Tibial artery (tissue), 4 donors: ENCODE measurements around the gene UNC93A.

Experiments
- DNase-seq, 2 donors: peaks; one replicate each; pipeline ENCODE4 v3.0.0-alpha.2; 2019
- H3K27ac ChIP-seq, 2 donors: fragments of 200-600 bp; sonication (generic) in 1 of 2; 1 replicate in 1 of 2; 2 replicates in 1 of 2; pipeline ENCODE4 v1.5.1; 2018 to 2019; ENCODE audit warnings: mild to moderate bottlenecking in 1 of 2
- H3K27me3 ChIP-seq, 2 donors: fragments of 200-600 bp; sonication (generic) in 1 of 2; one replicate each; pipeline versions ENCODE4 v1.5.1 to v1.6.0; 2016 to 2019
- H3K36me3 ChIP-seq, 3 donors: fragments of 200-600 bp; sonication (generic) in 2 of 3; one replicate each; pipeline ENCODE4 v1.5.1; 2016 to 2019; ENCODE audit warnings: mild to moderate bottlenecking in 2 of 3
- H3K4me1 ChIP-seq, 4 donors: fragments of 200-600 bp; sonication (generic) in 2 of 4; 1 replicate in 3 of 4; 2 replicates in 1 of 4; pipeline ENCODE4 v1.5.1; 2016 to 2019
- H3K4me3 ChIP-seq, 2 donors: fragments of 200-600 bp; sonication (generic) in 1 of 2; 1 replicate in 1 of 2; 2 replicates in 1 of 2; pipeline ENCODE4 v1.5.1; 2018 to 2019; ENCODE audit warnings: mild to moderate bottlenecking in 2 of 2
- H3K9me3 ChIP-seq, 3 donors: fragments of 200-600 bp; sonication (generic) in 1 of 3; one replicate each; pipeline ENCODE4 v1.5.1; 2016 to 2019
- intact Hi-C: fragments of 100-400 bp; cut with DNase I; formaldehyde crosslinking; loops from one replicate; pipeline ENCODE4 v1.15.0; 2023; ENCODE audit warnings: low total_unique reads
- TF ChIP-seq, protein P1 (sequence below), 2 experiments: fragments of 200-600 bp in 1 of 2; fragments of 450-650 bp in 1 of 2; IDR thresholded peaks; one replicate each; pipeline ENCODE4 v1.5.1; 2017 to 2019; ENCODE audit warnings: antibody characterized with exemption in 2 of 2, mild to moderate bottlenecking in 1 of 2, moderate library complexity in 1 of 2

Gene UNC93A

DNA sequence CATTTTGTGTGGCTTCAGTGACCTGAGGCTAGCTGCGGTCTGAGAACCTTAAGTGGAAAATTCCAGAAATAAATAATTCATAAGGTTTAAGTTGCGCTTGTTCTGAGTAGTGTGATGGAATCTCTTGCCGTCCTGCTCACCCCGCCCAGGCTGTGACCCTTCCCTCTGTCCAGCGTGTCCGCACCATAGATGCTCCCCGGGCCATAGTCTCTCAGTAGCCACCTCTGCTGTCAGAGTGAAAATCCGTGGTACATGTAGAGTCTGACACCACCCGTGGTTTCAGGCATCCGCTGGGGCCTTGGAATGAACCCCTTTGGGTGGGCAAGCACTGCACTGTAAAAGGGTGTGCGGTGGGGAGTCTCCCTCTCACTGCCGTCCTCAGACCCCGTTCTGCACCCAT, 11.7 kb downstream of the UNC93A start:
- no peaks in the 10 kb centered on the region for H3K9me3 ChIP-seq

DNA sequence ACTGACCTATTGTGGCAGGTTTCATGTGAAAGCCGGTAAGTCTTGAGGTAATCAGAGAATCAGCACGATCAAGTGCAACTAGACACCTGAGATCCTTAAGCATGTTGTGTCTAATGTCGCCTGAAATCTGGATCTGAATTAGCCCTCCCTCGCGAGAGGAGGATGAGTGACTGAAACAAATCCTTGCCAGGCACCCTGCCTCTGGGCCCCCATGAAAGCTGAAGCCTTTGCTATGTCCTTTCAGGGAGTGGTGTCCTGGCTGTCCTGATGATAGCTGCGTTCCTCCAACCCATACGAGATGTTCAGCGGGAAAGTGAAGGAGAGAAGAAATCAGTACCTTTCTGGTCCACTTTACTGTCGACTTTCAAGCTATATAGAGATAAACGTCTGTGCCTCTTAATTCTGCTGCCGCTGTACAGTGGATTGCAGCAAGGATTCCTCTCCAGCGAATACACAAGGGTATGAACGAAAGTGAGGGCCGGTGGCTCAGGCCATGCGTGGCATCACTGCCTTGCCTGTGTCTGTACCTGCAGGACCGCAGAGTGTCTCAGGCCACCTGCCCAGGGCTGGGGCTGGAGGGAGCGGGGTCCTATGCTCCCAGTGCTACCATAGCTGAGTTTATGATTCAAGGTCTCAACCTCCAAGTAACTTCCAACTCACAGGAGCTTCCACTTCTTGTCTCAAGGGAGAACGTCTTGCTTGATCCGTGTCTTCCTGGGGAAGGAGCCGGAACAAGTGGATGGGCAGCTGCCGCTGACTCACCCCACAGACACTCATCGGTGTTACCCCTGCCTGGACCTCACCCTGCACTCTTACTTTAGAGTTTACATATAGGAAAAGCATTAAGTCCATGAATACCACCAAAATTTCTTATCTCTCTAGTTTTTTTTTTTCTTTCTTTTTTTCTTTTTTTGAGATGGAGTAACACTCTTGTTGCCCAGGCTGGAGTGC, 12.8 kb downstream of the UNC93A start:
- Histone ChIP-seq H3K36me3 (no peaks in the 10 kb centered on the region), H3K9me3 (no peaks in the 10 kb centered on the region), H3K4me1 (no peaks in the 10 kb centered on the region), H3K27ac (no peak overlapping the region), H3K4me3 (no peak overlapping the region), H3K27me3 (peaks cover 0 to 11% of the 10 kb centered on the region in 2 donors)
- TF ChIP-seq, protein P1, sequence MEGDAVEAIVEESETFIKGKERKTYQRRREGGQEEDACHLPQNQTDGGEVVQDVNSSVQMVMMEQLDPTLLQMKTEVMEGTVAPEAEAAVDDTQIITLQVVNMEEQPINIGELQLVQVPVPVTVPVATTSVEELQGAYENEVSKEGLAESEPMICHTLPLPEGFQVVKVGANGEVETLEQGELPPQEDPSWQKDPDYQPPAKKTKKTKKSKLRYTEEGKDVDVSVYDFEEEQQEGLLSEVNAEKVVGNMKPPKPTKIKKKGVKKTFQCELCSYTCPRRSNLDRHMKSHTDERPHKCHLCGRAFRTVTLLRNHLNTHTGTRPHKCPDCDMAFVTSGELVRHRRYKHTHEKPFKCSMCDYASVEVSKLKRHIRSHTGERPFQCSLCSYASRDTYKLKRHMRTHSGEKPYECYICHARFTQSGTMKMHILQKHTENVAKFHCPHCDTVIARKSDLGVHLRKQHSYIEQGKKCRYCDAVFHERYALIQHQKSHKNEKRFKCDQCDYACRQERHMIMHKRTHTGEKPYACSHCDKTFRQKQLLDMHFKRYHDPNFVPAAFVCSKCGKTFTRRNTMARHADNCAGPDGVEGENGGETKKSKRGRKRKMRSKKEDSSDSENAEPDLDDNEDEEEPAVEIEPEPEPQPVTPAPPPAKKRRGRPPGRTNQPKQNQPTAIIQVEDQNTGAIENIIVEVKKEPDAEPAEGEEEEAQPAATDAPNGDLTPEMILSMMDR (IDR thresholded peaks at IDR 0.05) = no peak
- DNase-seq = no peak
- intact Hi-C loops = no loop called here

More for the DNA sequence above, 11.7 kb downstream of the UNC93A start:
- intact Hi-C loops = no loop called here
- peaks cover 0 to 6% of the 10 kb centered on the region in 2 donors for H3K27me3 ChIP-seq
- TF ChIP-seq, protein P1 (IDR thresholded peaks at IDR 0.05) = no peak
- DNase-seq = no peak
- no peaks in the 10 kb centered on the region for H3K36me3 ChIP-seq
- no peak overlapping the region for H3K4me3 ChIP-seq
- H3K4me1 ChIP-seq = no peaks in the 10 kb centered on the region
- no peak overlapping the region for H3K27ac ChIP-seq

DNA sequence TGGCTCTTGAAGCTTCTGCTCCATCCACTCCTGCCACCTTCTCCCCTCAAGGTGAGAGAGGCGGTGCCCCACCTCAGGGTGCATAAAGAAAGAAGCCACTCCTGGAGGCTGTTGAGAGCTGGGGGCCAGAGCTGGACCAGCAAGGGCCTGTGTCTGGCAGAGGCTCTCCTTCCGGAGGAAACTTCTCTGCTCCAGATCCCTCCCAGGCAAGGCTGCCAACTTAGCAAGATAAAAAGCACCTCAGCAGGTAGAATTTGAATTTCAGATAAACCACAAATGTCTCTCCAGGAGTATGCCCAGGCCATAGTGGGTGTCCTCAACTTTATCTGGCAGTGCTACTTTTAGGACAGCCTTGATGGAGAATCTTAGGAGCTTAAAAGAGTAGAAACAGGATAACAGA, 13.8 kb downstream of the UNC93A start:
- no peak for DNase-seq
- TF ChIP-seq, protein P1 (IDR thresholded peaks at IDR 0.05) = no peak
- intact Hi-C loops = no loop called here
- no peak overlapping the region for H3K4me3 ChIP-seq
- peaks cover 0 to 11% of the 10 kb centered on the region in 2 donors for H3K27me3 ChIP-seq
- H3K9me3 ChIP-seq = no peaks in the 10 kb centered on the region
- H3K4me1 ChIP-seq = no peaks in the 10 kb centered on the region
- H3K36me3 ChIP-seq = no peaks in the 10 kb centered on the region
- H3K27ac ChIP-seq = no peak overlapping the region

DNA sequence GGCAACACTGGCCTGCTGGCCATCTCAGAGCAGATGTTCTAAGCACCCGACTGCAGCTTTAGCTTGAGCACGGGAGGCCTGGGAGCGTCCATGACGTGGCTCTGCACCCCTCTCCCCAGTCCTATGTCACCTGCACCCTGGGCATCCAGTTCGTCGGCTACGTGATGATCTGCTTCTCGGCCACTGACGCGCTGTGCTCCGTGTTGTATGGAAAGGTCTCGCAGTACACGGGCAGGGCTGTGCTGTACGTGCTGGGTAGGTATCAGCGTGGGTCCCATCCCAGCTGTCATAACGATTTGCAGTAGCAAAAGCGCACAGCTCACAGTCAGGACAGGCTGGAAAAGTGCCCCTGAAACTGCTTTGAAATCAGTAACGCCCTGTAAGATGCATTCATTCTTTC, 14.7 kb downstream of the UNC93A start:
- Histone ChIP-seq H3K36me3 (no peaks in the 10 kb centered on the region), H3K4me1 (no peaks in the 10 kb centered on the region), H3K4me3 (no peak overlapping the region), H3K9me3 (no peaks in the 10 kb centered on the region), H3K27me3 (peaks cover 0 to 11% of the 10 kb centered on the region in 2 donors), H3K27ac (no peak overlapping the region)
- intact Hi-C loops = no loop called here
- DNase-seq = no peak
- TF ChIP-seq, protein P1 (IDR thresholded peaks at IDR 0.05) = no peak

DNA sequence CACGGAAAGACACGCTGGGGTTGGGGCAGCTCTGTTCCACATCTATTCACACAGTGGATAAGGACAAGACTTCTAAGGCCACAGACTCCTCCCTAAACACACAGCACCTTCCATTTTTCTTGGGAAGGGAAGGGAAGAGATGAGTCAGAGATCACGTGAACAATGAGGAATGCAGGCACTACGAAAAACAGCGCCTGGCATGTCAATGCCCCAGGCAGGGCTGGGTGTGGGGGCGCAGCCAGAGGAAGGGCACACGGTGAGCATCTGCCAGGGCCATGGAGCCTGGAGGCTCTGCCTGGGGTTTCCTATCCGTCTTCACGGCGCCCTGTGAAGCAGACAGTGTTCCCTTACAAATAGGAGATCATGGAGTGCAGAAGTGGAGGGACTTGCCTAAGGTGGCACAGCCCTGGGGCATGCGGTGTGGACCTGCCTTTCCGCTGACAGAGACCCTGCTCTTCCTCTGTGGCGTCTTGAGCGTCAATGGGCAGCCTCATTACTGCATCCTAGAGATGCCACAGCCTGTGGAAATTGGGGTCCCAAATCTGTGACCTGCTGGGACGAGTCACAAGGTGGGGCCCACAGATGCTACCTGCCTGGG, 15.4 kb downstream of the UNC93A start:
- DNase-seq = no peak
- no peaks in the 10 kb centered on the region for H3K9me3 ChIP-seq
- H3K36me3 ChIP-seq = no peaks in the 10 kb centered on the region
- no peak overlapping the region for H3K27ac ChIP-seq
- intact Hi-C loops = no loop called here
- TF ChIP-seq, protein P1 (IDR thresholded peaks at IDR 0.05) = no peak
- no peaks in the 10 kb centered on the region for H3K4me1 ChIP-seq
- peaks cover 0 to 13% of the 10 kb centered on the region in 2 donors for H3K27me3 ChIP-seq
- H3K4me3 ChIP-seq = no peak overlapping the region
